Liver (tissue), 9 donors: ENCODE data around the gene NAT14. TPM values are rescaled to one million over a fixed set of nuclear protein-coding genes. Genes with fewer than 3 reads are reported as not detected.

Experiments
- DNase-seq: peaks from one replicate; pipeline ENCODE4 v3.0.0-alpha.2; 2017; ENCODE audit warnings: low spot score
- H3K27ac ChIP-seq, 2 donors: one replicate each; pipeline ENCODE4 v1.7.0; 2013; ENCODE audit warnings: inconsistent platforms in 2 of 2, low read length in 2 of 2, control low read depth in 1 of 2, low read depth in 1 of 2, mild to moderate bottlenecking in 1 of 2
- H3K27me3 ChIP-seq, 4 donors: one replicate each; pipeline versions ENCODE4 v1.6.1 to v1.7.0; 2013; ENCODE audit warnings: low read length in 3 of 4, inconsistent platforms in 1 of 4, mild to moderate bottlenecking in 1 of 4, moderate library complexity in 1 of 4; ENCODE audit not compliant: control insufficient read depth in 4 of 4, insufficient read depth in 4 of 4
- H3K36me3 ChIP-seq, 4 donors: one replicate each; pipeline versions ENCODE4 v1.6.1 to v1.7.0; 2013; ENCODE audit warnings: low read length in 3 of 4, mild to moderate bottlenecking in 3 of 4, low read depth in 1 of 4, moderate library complexity in 1 of 4; ENCODE audit not compliant: control insufficient read depth in 4 of 4, insufficient read depth in 3 of 4
- H3K4me1 ChIP-seq, 4 donors: one replicate each; pipeline versions ENCODE4 v1.6.1 to v1.7.0; 2013; ENCODE audit warnings: low read length in 3 of 4, mild to moderate bottlenecking in 3 of 4, moderate library complexity in 1 of 4; ENCODE audit not compliant: control insufficient read depth in 4 of 4, insufficient read depth in 4 of 4
- H3K4me3 ChIP-seq, 3 donors: one replicate each; pipeline versions ENCODE4 v1.6.1 to v1.7.0; 2013; ENCODE audit warnings: low read length in 3 of 3, control low read depth in 1 of 3, low read depth in 1 of 3, mild to moderate bottlenecking in 1 of 3
- H3K9ac ChIP-seq, 2 donors: one replicate each; pipeline ENCODE4 v1.7.0; 2013; ENCODE audit warnings: low read length in 2 of 2, mild to moderate bottlenecking in 2 of 2, moderate library complexity in 2 of 2, control low read depth in 1 of 2, low read depth in 1 of 2
- H3K9me3 ChIP-seq, 4 donors: one replicate each; pipeline versions ENCODE4 v1.6.1 to v1.7.0; 2013; ENCODE audit warnings: low read length in 3 of 4; ENCODE audit not compliant: control insufficient read depth in 4 of 4
- EGR1 ChIP-seq, 2 donors: IDR thresholded peaks; 2 replicates each; pipeline ENCODE4 v1.6.1; 2016 to 2018; ENCODE audit warnings: antibody characterized with exemption in 2 of 2, low read depth in 2 of 2
- FOXA1 ChIP-seq: IDR thresholded peaks from 2 replicates; pipeline ENCODE4 v1.6.1; 2016; ENCODE audit warnings: antibody characterized with exemption
- FOXA2 ChIP-seq: IDR thresholded peaks from 2 replicates; pipeline ENCODE4 v1.6.1; 2016; ENCODE audit warnings: antibody characterized with exemption
- GABPA ChIP-seq, 2 donors: IDR thresholded peaks in 1 of 2; conservative IDR thresholded peaks in 1 of 2; 2 replicates each; pipeline ENCODE4 v1.6.1; 2016; ENCODE audit warnings: antibody characterized with exemption in 2 of 2, mild to moderate bottlenecking in 1 of 2, moderate library complexity in 1 of 2
- HNF4A ChIP-seq, 2 donors: conservative IDR thresholded peaks; 2 replicates each; pipeline ENCODE4 v1.6.1; 2016; ENCODE audit warnings: antibody characterized with exemption in 2 of 2, mild to moderate bottlenecking in 2 of 2
- HNF4G ChIP-seq: IDR thresholded peaks from 2 replicates; pipeline ENCODE4 v1.6.1; 2016; ENCODE audit warnings: antibody characterized with exemption
- JUND ChIP-seq, 2 donors: IDR thresholded peaks; 2 replicates each; pipeline ENCODE4 v1.6.1; 2016; ENCODE audit warnings: antibody characterized with exemption in 2 of 2
- NR2F2 ChIP-seq: IDR thresholded peaks from 2 replicates; pipeline ENCODE4 v1.6.1; 2016; ENCODE audit warnings: antibody characterized with exemption
- RAD21 ChIP-seq, 2 donors: IDR thresholded peaks; 2 replicates each; pipeline ENCODE4 v1.6.1; 2016; ENCODE audit warnings: antibody characterized with exemption in 2 of 2, mild to moderate bottlenecking in 2 of 2
- RXRA ChIP-seq, 2 donors: IDR thresholded peaks; 2 replicates each; pipeline ENCODE4 v1.6.1; 2017 to 2018; ENCODE audit warnings: antibody characterized with exemption in 2 of 2, mild to moderate bottlenecking in 1 of 2
- SP1 ChIP-seq: IDR thresholded peaks from 2 replicates; pipeline ENCODE4 v1.6.1; 2018; ENCODE audit warnings: antibody characterized with exemption, mild to moderate bottlenecking
- TAF1 ChIP-seq: conservative IDR thresholded peaks from 2 replicates; pipeline ENCODE4 v1.6.1; 2016; ENCODE audit warnings: antibody characterized with exemption, mild to moderate bottlenecking
- WGBS: extraction: QIAGEN DNeasy Blood & Tissue Kit; methylation state at CpG from one replicate; pipeline ENCODE4 v1.1.7; 2013; 5-methylcytosine and 5-hydroxymethylcytosine counted together
- polyA plus RNA-seq, 2 donors: library from polyadenylated mRNA; stranded (reverse) in 1 of 2; unstranded in 1 of 2; fragments of 200-250 nt in 1 of 2; fragments of >200 nt in 1 of 2; fragmentation: Nextera tagmentation in 1 of 2; extraction: Ambion mirVana in 1 of 2; gene quantifications; one replicate each; pipeline versions ENCODE4 v1.2.1 to v1.2.3, GENCODE V29; 2013 to 2015
- total RNA-seq, 2 donors: library from RNA; depleted of rRNA; stranded (reverse); fragments of >200 nt; gene quantifications; one replicate each; pipeline ENCODE4 v1.2.3, GENCODE V29; 2014
- TF ChIP-seq, protein P1 (sequence below): fragments of 150-350 bp; IDR thresholded peaks from 2 replicates; pipeline ENCODE4 v1.5.1; 2017; ENCODE audit warnings: improper control_type of control experiment, low read depth, low read length; ENCODE audit not compliant: missing input control
- TF ChIP-seq, protein P2 (sequence below): IDR thresholded peaks from 2 replicates; pipeline ENCODE4 v1.6.1; 2016; ENCODE audit warnings: antibody characterized with exemption, mild to moderate bottlenecking
- TF ChIP-seq, protein P3 (sequence below): IDR thresholded peaks from 2 replicates; pipeline ENCODE4 v1.6.1; 2016; ENCODE audit warnings: antibody characterized with exemption
- TF ChIP-seq, protein P4 (sequence below): IDR thresholded peaks from 2 replicates; pipeline ENCODE4 v1.6.1; 2016; ENCODE audit warnings: antibody characterized with exemption
- donor health status: healthy.
- donor health status: healthy.
- donor health status: healthy.
- donor health status: healthy.
- donor health status: healthy.

The NAT14 gene
- total and polyA plus RNA-seq, 4 donors: 1.4 to 3.7 (median 3.0) TPM

DNA sequence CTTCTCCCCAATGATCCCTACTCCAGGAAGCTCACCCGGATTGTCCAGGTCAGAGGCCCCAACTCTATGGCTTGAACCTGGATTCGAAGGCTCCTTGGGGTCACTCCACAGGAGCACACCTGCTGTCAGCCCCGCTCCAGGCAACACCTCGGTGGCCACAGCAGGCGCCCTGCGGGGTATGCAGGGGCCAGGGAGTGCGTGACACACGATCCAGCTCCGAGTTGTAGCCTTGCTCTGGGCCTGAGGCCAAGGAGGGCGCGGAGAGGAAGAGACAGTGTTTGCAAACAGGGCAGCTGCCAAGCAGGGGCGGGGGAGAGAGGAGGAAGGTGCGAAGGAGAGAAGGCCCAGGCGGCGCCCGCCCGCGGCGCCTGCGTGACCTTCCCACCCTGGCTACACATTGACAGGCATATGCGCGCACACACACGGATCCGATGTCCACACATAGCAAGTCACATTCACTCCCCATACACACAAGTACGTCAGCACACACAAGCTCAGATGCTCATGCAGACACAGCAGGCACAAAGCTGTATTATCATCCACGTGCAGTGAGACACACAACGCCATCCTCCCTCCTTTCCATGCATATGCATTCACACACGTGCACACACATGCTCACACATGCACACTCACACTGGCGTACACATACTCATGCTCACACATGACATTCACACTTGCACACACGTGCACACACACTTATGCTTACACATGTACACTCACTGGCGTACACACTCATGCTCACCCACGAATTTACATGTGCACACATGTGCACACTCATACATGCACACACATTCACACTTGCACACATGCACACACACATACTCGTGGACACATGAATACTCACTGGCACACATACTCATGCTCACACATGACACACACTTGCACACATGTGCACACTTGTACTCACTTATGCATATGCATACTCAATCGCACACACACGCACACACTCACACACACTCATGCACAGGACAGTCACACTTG, 41.5 kb downstream of the NAT14 start:
- no peaks in the 10 kb centered on the region for H3K36me3 ChIP-seq
- 25% methylated on average over 35 of the region's 35 CpGs for WGBS
- no peak for TF ChIP-seq SP1
- no peak for TF ChIP-seq HNF4G
- TF ChIP-seq RAD21 (IDR thresholded peaks at IDR 0.05): no peak
- TF ChIP-seq NR2F2: peak; percentile 38
- H3K4me1 ChIP-seq: peaks cover 0 to 10% (median 5%) of the 10 kb centered on the region in 4 donors
- H3K27ac ChIP-seq: no peak overlapping the region
- no peaks in the 10 kb centered on the region for H3K9me3 ChIP-seq
- no peaks in the 10 kb centered on the region for H3K27me3 ChIP-seq
- no peak overlapping the region for H3K9ac ChIP-seq
- peak; percentile 41 for DNase-seq
- H3K4me3 ChIP-seq: no peak overlapping the region

DNA sequence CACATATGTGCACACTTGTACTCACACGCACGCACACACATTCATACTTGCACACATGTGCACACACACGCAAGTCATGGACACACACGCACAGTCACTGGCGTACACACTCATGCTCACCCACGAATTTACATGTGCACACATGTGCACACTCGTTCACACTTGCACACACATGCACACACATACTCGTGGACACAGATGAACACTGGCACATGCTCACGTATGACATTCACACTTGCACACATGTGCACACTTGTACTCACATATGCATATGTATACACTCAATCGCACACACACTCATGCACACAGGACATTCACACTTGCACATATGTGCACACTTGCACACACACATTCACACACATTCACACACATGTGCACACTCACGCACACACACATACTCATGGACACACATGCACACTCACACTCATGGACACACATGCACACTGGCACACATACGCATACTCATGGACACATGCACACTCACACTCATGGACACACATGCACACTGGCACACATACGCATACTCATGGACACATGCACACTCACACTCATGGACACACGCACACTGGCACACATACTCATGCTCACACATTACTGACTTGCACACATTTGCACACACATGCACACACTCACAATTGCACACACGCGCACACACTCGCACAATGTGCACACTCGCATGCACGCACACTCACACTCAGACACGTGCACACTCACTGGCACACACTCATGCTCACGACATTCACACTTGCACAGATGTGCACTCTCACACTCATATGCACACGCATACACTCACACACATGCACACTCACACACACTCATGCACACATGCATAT, 42.4 kb downstream of the NAT14 start:
- H3K27ac ChIP-seq: no peak overlapping the region
- no peak overlapping the region for H3K4me3 ChIP-seq
- DNase-seq: no peak
- H3K9me3 ChIP-seq: no peaks in the 10 kb centered on the region
- H3K27me3 ChIP-seq: no peaks in the 10 kb centered on the region
- no peak overlapping the region for H3K9ac ChIP-seq
- no peak for TF ChIP-seq RAD21 (IDR thresholded peaks at IDR 0.05)
- TF ChIP-seq RXRA (IDR thresholded peaks at IDR 0.05): no peak
- TF ChIP-seq TAF1: no peak
- no peak for TF ChIP-seq SP1
- TF ChIP-seq JUND (IDR thresholded peaks at IDR 0.05): no peak
- no peak for TF ChIP-seq NR2F2
- TF ChIP-seq, protein P1, sequence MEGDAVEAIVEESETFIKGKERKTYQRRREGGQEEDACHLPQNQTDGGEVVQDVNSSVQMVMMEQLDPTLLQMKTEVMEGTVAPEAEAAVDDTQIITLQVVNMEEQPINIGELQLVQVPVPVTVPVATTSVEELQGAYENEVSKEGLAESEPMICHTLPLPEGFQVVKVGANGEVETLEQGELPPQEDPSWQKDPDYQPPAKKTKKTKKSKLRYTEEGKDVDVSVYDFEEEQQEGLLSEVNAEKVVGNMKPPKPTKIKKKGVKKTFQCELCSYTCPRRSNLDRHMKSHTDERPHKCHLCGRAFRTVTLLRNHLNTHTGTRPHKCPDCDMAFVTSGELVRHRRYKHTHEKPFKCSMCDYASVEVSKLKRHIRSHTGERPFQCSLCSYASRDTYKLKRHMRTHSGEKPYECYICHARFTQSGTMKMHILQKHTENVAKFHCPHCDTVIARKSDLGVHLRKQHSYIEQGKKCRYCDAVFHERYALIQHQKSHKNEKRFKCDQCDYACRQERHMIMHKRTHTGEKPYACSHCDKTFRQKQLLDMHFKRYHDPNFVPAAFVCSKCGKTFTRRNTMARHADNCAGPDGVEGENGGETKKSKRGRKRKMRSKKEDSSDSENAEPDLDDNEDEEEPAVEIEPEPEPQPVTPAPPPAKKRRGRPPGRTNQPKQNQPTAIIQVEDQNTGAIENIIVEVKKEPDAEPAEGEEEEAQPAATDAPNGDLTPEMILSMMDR: no peak
- no peaks in the 10 kb centered on the region for H3K36me3 ChIP-seq
- 85% methylated on average over 22 of the region's 22 CpGs for WGBS
- H3K4me1 ChIP-seq: peaks cover 0 to 10% (median 5%) of the 10 kb centered on the region in 4 donors

DNA sequence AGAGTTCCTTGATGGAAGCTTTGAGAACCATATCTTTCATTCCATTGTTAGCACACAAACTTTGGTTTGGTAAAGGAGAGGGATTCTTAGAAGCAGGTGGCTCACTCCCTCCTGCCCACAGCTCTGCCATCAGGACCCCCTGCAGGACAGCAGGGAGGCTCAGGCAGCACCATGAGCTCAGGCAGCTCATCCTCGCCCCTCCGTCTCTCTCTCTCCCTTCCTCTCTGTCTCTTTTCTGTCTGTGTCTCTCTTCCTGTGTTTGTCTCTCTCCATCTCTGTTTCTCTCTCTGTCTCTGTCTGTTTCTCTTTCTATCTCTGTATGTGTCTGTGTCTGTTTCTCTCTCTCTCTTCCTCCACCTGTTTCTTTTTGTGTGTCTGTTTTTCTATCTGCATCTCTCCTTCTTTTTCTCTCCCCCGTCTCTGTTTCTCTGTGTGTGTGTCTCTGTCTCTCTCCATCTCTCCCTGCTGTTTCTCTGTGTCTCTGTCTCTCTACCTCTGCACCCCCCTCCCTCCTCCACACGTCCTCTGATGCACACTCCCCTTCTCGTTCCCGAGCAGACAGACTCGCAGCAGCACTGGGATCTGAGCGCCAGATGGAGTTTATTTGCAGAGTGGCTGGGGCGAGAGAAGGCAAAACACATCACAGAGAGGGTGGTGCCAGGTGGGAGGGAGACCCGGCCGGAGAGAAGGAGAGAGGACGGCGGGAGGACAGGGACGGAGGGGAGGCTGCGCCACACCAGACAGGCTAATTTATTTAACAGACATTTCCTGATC, 43.2 kb downstream of the NAT14 start:
- no peak overlapping the region for H3K4me3 ChIP-seq
- no peak for DNase-seq
- no peak overlapping the region for H3K9ac ChIP-seq
- no peak overlapping the region for H3K27ac ChIP-seq
- 25% methylated on average over 15 of the region's 15 CpGs for WGBS
- no peaks in the 10 kb centered on the region for H3K36me3 ChIP-seq
- H3K27me3 ChIP-seq: no peaks in the 10 kb centered on the region
- H3K4me1 ChIP-seq: peaks cover 0 to 10% (median 5%) of the 10 kb centered on the region in 4 donors
- TF ChIP-seq EGR1 (IDR thresholded peaks at IDR 0.05; ENCODE audit: low read depth in 2 of 2) (no peak), FOXA1 (no peak), GABPA (IDR thresholded peaks at IDR 0.05 in 1 of 2, conservative IDR thresholded peaks at IDR 0.05 in 1 of 2) (no peak), JUND (IDR thresholded peaks at IDR 0.05) (no peak), FOXA2 (no peak), HNF4A (conservative IDR thresholded peaks at IDR 0.05) (no peak)
- TF ChIP-seq, protein P2, sequence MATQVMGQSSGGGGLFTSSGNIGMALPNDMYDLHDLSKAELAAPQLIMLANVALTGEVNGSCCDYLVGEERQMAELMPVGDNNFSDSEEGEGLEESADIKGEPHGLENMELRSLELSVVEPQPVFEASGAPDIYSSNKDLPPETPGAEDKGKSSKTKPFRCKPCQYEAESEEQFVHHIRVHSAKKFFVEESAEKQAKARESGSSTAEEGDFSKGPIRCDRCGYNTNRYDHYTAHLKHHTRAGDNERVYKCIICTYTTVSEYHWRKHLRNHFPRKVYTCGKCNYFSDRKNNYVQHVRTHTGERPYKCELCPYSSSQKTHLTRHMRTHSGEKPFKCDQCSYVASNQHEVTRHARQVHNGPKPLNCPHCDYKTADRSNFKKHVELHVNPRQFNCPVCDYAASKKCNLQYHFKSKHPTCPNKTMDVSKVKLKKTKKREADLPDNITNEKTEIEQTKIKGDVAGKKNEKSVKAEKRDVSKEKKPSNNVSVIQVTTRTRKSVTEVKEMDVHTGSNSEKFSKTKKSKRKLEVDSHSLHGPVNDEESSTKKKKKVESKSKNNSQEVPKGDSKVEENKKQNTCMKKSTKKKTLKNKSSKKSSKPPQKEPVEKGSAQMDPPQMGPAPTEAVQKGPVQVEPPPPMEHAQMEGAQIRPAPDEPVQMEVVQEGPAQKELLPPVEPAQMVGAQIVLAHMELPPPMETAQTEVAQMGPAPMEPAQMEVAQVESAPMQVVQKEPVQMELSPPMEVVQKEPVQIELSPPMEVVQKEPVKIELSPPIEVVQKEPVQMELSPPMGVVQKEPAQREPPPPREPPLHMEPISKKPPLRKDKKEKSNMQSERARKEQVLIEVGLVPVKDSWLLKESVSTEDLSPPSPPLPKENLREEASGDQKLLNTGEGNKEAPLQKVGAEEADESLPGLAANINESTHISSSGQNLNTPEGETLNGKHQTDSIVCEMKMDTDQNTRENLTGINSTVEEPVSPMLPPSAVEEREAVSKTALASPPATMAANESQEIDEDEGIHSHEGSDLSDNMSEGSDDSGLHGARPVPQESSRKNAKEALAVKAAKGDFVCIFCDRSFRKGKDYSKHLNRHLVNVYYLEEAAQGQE: no peak
- TF ChIP-seq, protein P3, sequence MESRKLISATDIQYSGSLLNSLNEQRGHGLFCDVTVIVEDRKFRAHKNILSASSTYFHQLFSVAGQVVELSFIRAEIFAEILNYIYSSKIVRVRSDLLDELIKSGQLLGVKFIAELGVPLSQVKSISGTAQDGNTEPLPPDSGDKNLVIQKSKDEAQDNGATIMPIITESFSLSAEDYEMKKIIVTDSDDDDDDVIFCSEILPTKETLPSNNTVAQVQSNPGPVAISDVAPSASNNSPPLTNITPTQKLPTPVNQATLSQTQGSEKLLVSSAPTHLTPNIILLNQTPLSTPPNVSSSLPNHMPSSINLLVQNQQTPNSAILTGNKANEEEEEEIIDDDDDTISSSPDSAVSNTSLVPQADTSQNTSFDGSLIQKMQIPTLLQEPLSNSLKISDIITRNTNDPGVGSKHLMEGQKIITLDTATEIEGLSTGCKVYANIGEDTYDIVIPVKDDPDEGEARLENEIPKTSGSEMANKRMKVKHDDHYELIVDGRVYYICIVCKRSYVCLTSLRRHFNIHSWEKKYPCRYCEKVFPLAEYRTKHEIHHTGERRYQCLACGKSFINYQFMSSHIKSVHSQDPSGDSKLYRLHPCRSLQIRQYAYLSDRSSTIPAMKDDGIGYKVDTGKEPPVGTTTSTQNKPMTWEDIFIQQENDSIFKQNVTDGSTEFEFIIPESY: no peak
- TF ChIP-seq, protein P4, sequence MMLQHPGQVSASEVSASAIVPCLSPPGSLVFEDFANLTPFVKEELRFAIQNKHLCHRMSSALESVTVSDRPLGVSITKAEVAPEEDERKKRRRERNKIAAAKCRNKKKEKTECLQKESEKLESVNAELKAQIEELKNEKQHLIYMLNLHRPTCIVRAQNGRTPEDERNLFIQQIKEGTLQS: no peak
- no peaks in the 10 kb centered on the region for H3K9me3 ChIP-seq
